K562 (cell line): ENCODE data around the gene BIRC5. TPM values are rescaled to one million over a fixed set of nuclear protein-coding genes. Genes with fewer than 3 reads are reported as not detected.
A peak's percentile ranks its signal among the peaks of the same experiment; 100 is the strongest.

Experiments used
- ARID3B ChIP-seq: fragments of 250-450 bp; sonication (Bioruptor Pico); IDR thresholded peaks from 2 replicates; pipeline ENCODE4 v1.4.0; 2020; ENCODE audit warnings: borderline replicate concordance
- BACH1 ChIP-seq: fragments of 200-800 bp; sonication (Bioruptor generic); IDR thresholded peaks from 2 replicates; pipeline ENCODE4 v1.6.1; 2016; ENCODE audit warnings: missing genetic modification characterization, missing compliant biosample characterization
- CBFA2T3 ChIP-seq: fragments of 450-650 bp; IDR thresholded peaks from 2 replicates; pipeline ENCODE4 v1.6.1; 2017
- CHAMP1 ChIP-seq: fragments of 450-650 bp; IDR thresholded peaks from 2 replicates; pipeline ENCODE4 v1.6.1; 2016; ENCODE audit warnings: mild to moderate bottlenecking
- CLOCK ChIP-seq: fragments of 250-450 bp; sonication (Bioruptor Pico); IDR thresholded peaks from 2 replicates; pipeline ENCODE4 v1.4.0; 2020; ENCODE audit warnings: mild to moderate bottlenecking, moderate library complexity, borderline replicate concordance
- CREM ChIP-seq: IDR thresholded peaks from 2 replicates; pipeline ENCODE4 v1.6.1; 2014; ENCODE audit warnings: antibody characterized with exemption, low read depth
- FOXK1 ChIP-seq: sonication (generic); formaldehyde crosslinking; IDR thresholded peaks from 2 replicates; pipeline ENCODE4 v1.8.0; 2022; ENCODE audit warnings: missing genetic modification reagents, mild to moderate bottlenecking, borderline replicate concordance
- KLF13 ChIP-seq: fragments of 450-650 bp; IDR thresholded peaks from 2 replicates; pipeline ENCODE4 v1.6.1; 2016; ENCODE audit warnings: missing genetic modification characterization, low read depth, mild to moderate bottlenecking, missing compliant biosample characterization, moderate library complexity, borderline replicate concordance
- PCBP1 ChIP-seq: fragments of 200-400 bp; formaldehyde crosslinking; IDR thresholded peaks from 2 replicates; pipeline ENCODE4 v1.6.1; 2018; ENCODE audit warnings: mild to moderate bottlenecking, low read depth, low read length; ENCODE audit not compliant: poor library complexity, severe bottlenecking
- PPARD ChIP-seq: fragments of 250-450 bp; sonication (Bioruptor Pico); IDR thresholded peaks from 2 replicates; pipeline ENCODE4 v1.8.0; 2022; ENCODE audit warnings: inconsistent platforms, mild to moderate bottlenecking, moderate library complexity
- RBFOX2 ChIP-seq: fragments of 200-400 bp; formaldehyde crosslinking; IDR thresholded peaks from 2 replicates; pipeline ENCODE4 v1.6.1; 2017; ENCODE audit warnings: low read depth, mild to moderate bottlenecking, low read length, moderate library complexity
- THRB ChIP-seq: fragments of 450-650 bp; formaldehyde crosslinking; conservative IDR thresholded peaks from 2 replicates; pipeline ENCODE4 v1.4.0; 2022; ENCODE audit warnings: mild to moderate bottlenecking, missing genetic modification characterization
- ZHX1 ChIP-seq: fragments of 150-350 bp; conservative IDR thresholded peaks from 2 replicates; pipeline ENCODE4 v1.6.1; 2014; ENCODE audit warnings: low read length
- ZNF12 ChIP-seq: sonication (generic); formaldehyde crosslinking; IDR thresholded peaks from 2 replicates; pipeline ENCODE4 v1.4.0; 2020; ENCODE audit warnings: mild to moderate bottlenecking, missing genetic modification reagents
- ZNF583 ChIP-seq: fragments of 250-450 bp; sonication (Bioruptor Pico); IDR thresholded peaks from 2 replicates; pipeline ENCODE4 v1.4.0; 2020
- ZNF766 ChIP-seq: fragments of 200-800 bp; sonication (Bioruptor generic); conservative IDR thresholded peaks from 2 replicates; pipeline ENCODE4 v1.6.1; 2016; ENCODE audit warnings: missing genetic modification characterization, missing compliant biosample characterization
- polyA plus RNA-seq, 8 experiments: library from polyadenylated mRNA; depleted of rRNA in 4 of 8; stranded (reverse) in 5 of 8; unstranded in 3 of 8; fragments of >200 nt; fragmentation: Nextera tagmentation in 2 of 8; fragmentation: Illumina TruSeq in 1 of 8; extraction: Ambion mirVana in 2 of 8; extraction: Trizol in 1 of 8; gene quantifications; 2 replicates each; pipeline versions ENCODE4 v1.2.1 to v1.2.3, GENCODE V29; 2011 to 2014; ENCODE audit warnings: inconsistent platforms in 1 of 8, missing spikeins in 1 of 8
- total RNA-seq, 7 experiments: library from RNA; depleted of rRNA in 6 of 7; stranded (reverse); fragments of >200 nt in 6 of 7; fragmentation: Illumina TruSeq in 2 of 7; extraction: Trizol in 2 of 7; gene quantifications; 2 replicates each; pipeline versions ENCODE4 v1.2.1 to v1.2.3, GENCODE V29; 2011 to 2021; ENCODE audit warnings: low replicate concordance in 1 of 7

The BIRC5 gene
- total and polyA plus RNA-seq, 9 of the 15 experiments (the other 6 are each of a cell fraction or from before 2014, with no cell fraction given) = 64.4 to 140 (median 101) TPM

- TF ChIP-seq PCBP1 (no peak), KLF13 (tag) (peak; percentile 98; the same call in 1 of the 2 replicates), ZHX1 (no peak), RBFOX2 (peak; percentile 55), THRB (CRISPR knock-in tag) (peak; percentile 99), CHAMP1 (no peak; the same call in 1 of the 2 replicates), ZNF583 (CRISPR knock-in tag) (peak; percentile 100), CLOCK (peak; percentile 99), CBFA2T3 (peak; percentile 97), ZNF12 (CRISPR knock-in tag) (no peak), CREM (peak; percentile 94), ZNF766 (peak; percentile 99), BACH1 (peak; percentile 97), ARID3B (CRISPR knock-in tag) (peak; percentile 100), FOXK1 (CRISPR knock-in tag) (no peak), PPARD (peak; percentile 98)
Observed at GRCh38 chr17:78272181-78272913, 58.3 kb downstream of the BIRC5 start (continued).
